K562 (cell line): Measurements from ENCODE around the gene F13A1. TPM values are rescaled to one million over a fixed set of nuclear protein-coding genes. Genes with fewer than 3 reads are reported as not detected.

Source experiments
- ATAC-seq: fragments of 200-7000 bp; cut with Tn5 transposase; 3 replicates; pipeline ENCODE4 v1.9.1; 2020; ENCODE audit warnings: moderate library complexity
- BruUV-seq: library from RNA; stranded (reverse); fragments of 400-500 nt; replicated peaks from 2 replicates; lab custom pipeline; 2021; lab: Mats Ljungman, UMichigan
- CTCF ChIA-PET: fragments of 300-600 bp; formaldehyde crosslinking; extraction: SDS; loops from one replicate; lab custom pipeline; 2021; ENCODE audit warnings: low intra/inter-chr PET ratio; lab: Yijun Ruan, JAX
- POLR2A ChIA-PET: fragments of 300-600, 350-650 bp; sonication (Branson Sonifier 250); formaldehyde crosslinking; extraction: SDS; loops from one replicate; lab custom pipeline; 2021; ENCODE audit warnings: antibody characterized with exemption, inconsistent platforms; lab: Yijun Ruan, JAX
- DNase-seq, 4 experiments: peaks; one replicate each; pipeline versions ENCODE4 v3.0.0 to v3.0.0-alpha.2; 2011 to 2018; ENCODE audit warnings: low spot score in 3 of 4, mixed read lengths in 3 of 4; ENCODE audit errors: extremely low read depth in 1 of 4
- FAIRE-seq: peaks from 2 replicates; lab custom pipeline; 2011; peaks lifted over from hg19 to GRCh38; lab: Jason Lieb, UNC
- H2AFZ ChIP-seq: 2 replicates; pipeline ENCODE4 v1.6.0; 2011; ENCODE audit warnings: low read depth, low read length, control low read depth, inconsistent platforms
- H3K27ac ChIP-seq: fragments of 200-600 bp; 3 replicates; pipeline ENCODE4 v1.8.0; 2011; ENCODE audit warnings: low read depth, mild to moderate bottlenecking, control low read depth, inconsistent platforms, low read length, moderate library complexity, mixed read lengths; ENCODE audit errors: extremely low read depth
- H3K27me3 ChIP-seq, 2 experiments: fragments of 300-600 bp in 1 of 2; 2 replicates in 1 of 2; 3 replicates in 1 of 2; pipeline versions ENCODE4 v1.6.0 to v1.8.0; 2011; ENCODE audit warnings: inconsistent platforms in 2 of 2, low read length in 2 of 2, mild to moderate bottlenecking in 1 of 2, mixed read lengths in 1 of 2, moderate library complexity in 1 of 2; ENCODE audit not compliant: control insufficient read depth in 2 of 2, insufficient read depth in 2 of 2
- H3K36me3 ChIP-seq: fragments of 300-600 bp; 3 replicates; pipeline ENCODE4 v1.8.0; 2011; ENCODE audit warnings: mild to moderate bottlenecking, low read length, inconsistent platforms; ENCODE audit not compliant: control insufficient read depth, insufficient read depth
- H3K4me1 ChIP-seq, 2 experiments: fragments of 200-600 bp in 1 of 2; replicated peaks in 1 of 2; 2 replicates in 1 of 2; 3 replicates in 1 of 2; pipeline versions ENCODE4 v1.5.1 to v1.8.0; 2011; ENCODE audit warnings: inconsistent platforms in 2 of 2, low read length in 2 of 2, mild to moderate bottlenecking in 1 of 2, mixed read lengths in 1 of 2, moderate library complexity in 1 of 2; ENCODE audit not compliant: control insufficient read depth in 2 of 2, insufficient read depth in 2 of 2
- H3K4me2 ChIP-seq: 2 replicates; pipeline ENCODE4 v1.6.1; 2011; ENCODE audit warnings: low read length, control low read depth, inconsistent platforms, mixed read lengths; ENCODE audit not compliant: insufficient read depth
- H3K4me3 ChIP-seq: fragments of 200-600 bp; sonication (generic), shearing (Covaris generic); 2 replicates; pipeline ENCODE4 v1.5.1; 2016; ENCODE audit warnings: control low read depth, inconsistent platforms
- H3K79me2 ChIP-seq: fragments of 200-600 bp; 3 replicates; pipeline ENCODE4 v1.8.0; 2011; ENCODE audit warnings: low read length, inconsistent platforms; ENCODE audit not compliant: control insufficient read depth, insufficient read depth
- H3K9ac ChIP-seq, 2 experiments: 2 replicates each; pipeline versions ENCODE4 v1.6.0 to v1.6.1; 2011; ENCODE audit warnings: low read depth in 2 of 2, low read length in 2 of 2, control low read depth in 1 of 2, inconsistent platforms in 1 of 2, mild to moderate bottlenecking in 1 of 2, mixed read lengths in 1 of 2; ENCODE audit not compliant: insufficient read depth in 1 of 2
- H3K9me1 ChIP-seq: one replicate; pipeline ENCODE4 v1.6.0; 2011; ENCODE audit warnings: inconsistent platforms, mild to moderate bottlenecking, low read length, moderate library complexity; ENCODE audit not compliant: control insufficient read depth, insufficient read depth
- H3K9me3 ChIP-seq: replicated peaks from 2 replicates; pipeline ENCODE4 v1.5.1; 2011; ENCODE audit warnings: low read depth, low read length, inconsistent platforms; ENCODE audit not compliant: control insufficient read depth, insufficient read depth
- H4K20me1 ChIP-seq: replicated peaks from 2 replicates; pipeline ENCODE4 v1.6.1; 2011; ENCODE audit warnings: low read length, inconsistent platforms, mixed read lengths; ENCODE audit not compliant: control insufficient read depth, insufficient read depth
- CBX8 ChIP-seq: fragments of 200-600 bp; sonication (generic); IDR thresholded peaks from 2 replicates; pipeline ENCODE4 v1.6.1; 2012; ENCODE audit warnings: borderline replicate concordance, mixed run types, low read depth, mild to moderate bottlenecking, moderate library complexity, mixed read lengths, low read length, control low read depth, inconsistent platforms; ENCODE audit not compliant: poor library complexity, severe bottlenecking; ENCODE audit errors: extremely low read depth
- CHD1 ChIP-seq: fragments of 200-600 bp; sonication (generic); IDR thresholded peaks from one replicate; pipeline ENCODE4 v1.6.1; 2012; ENCODE audit warnings: mild to moderate bottlenecking, moderate library complexity, low read length, inconsistent platforms
- CREB1 ChIP-seq, 2 experiments: sonication (generic) in 1 of 2; formaldehyde crosslinking in 1 of 2; IDR thresholded peaks; 2 replicates each; pipeline versions ENCODE4 v1.6.1 to v1.8.0; 2012 to 2022; ENCODE audit warnings: inconsistent platforms in 1 of 2, mild to moderate bottlenecking in 1 of 2, missing genetic modification reagents in 1 of 2, moderate library complexity in 1 of 2
- CREB5 ChIP-seq: fragments of 250-450 bp; sonication (Bioruptor Pico); IDR thresholded peaks from 2 replicates; pipeline ENCODE4 v1.5.0; 2020; ENCODE audit warnings: mild to moderate bottlenecking
- HCFC1 ChIP-seq: IDR thresholded peaks from 2 replicates; pipeline ENCODE4 v1.6.1; 2012; ENCODE audit warnings: low read depth, low read length, improper control_type of control experiment
- MAFG ChIP-seq: fragments of 450-650 bp; conservative IDR thresholded peaks from 2 replicates; pipeline ENCODE4 v1.6.1; 2016; ENCODE audit warnings: missing genetic modification characterization, missing compliant biosample characterization
- MTA3 ChIP-seq: fragments of 450-650 bp; formaldehyde crosslinking; IDR thresholded peaks from 2 replicates; pipeline ENCODE4 v1.6.1; 2017; ENCODE audit warnings: mild to moderate bottlenecking, borderline replicate concordance
- NR2F6 ChIP-seq: fragments of 450-650 bp; formaldehyde crosslinking; IDR thresholded peaks from 2 replicates; pipeline ENCODE4 v1.4.0; 2020; ENCODE audit warnings: mild to moderate bottlenecking
- PHF21A ChIP-seq: fragments of 450-650 bp; IDR thresholded peaks from 2 replicates; pipeline ENCODE4 v1.6.1; 2017; ENCODE audit warnings: low read depth, borderline replicate concordance
- PHF8 ChIP-seq: fragments of 200-600 bp; sonication (generic); IDR thresholded peaks from 2 replicates; pipeline ENCODE4 v1.6.1; 2012; ENCODE audit warnings: mixed run types, mild to moderate bottlenecking, inconsistent platforms, low read length, moderate library complexity, borderline replicate concordance
- POLR2H ChIP-seq: IDR thresholded peaks from 2 replicates; pipeline ENCODE4 v1.6.1; 2016; ENCODE audit warnings: missing genetic modification characterization, low read depth, mild to moderate bottlenecking, control low read depth, missing compliant biosample characterization, moderate library complexity
- PTBP1 ChIP-seq: fragments of 200-400 bp; formaldehyde crosslinking; IDR thresholded peaks from 2 replicates; pipeline ENCODE4 v1.6.1; 2017; ENCODE audit warnings: low read depth, low read length
- SMAD3 ChIP-seq: fragments of 450-650 bp; formaldehyde crosslinking; conservative IDR thresholded peaks from 2 replicates; pipeline ENCODE4 v1.4.0; 2020; ENCODE audit warnings: mild to moderate bottlenecking
- WHSC1 ChIP-seq: IDR thresholded peaks from one replicate; pipeline ENCODE4 v1.6.1; 2012; ENCODE audit warnings: low read length, control low read depth, inconsistent platforms
- ZNF274 ChIP-seq: IDR thresholded peaks from 2 replicates; pipeline ENCODE4 v1.6.1; 2011; ENCODE audit warnings: low read depth, mild to moderate bottlenecking, low read length, moderate library complexity, borderline replicate concordance
- ZNF316 ChIP-seq: fragments of 450-650 bp; IDR thresholded peaks from 2 replicates; pipeline ENCODE4 v1.6.1; 2016
- ZNF507 ChIP-seq: conservative IDR thresholded peaks from 2 replicates; pipeline ENCODE4 v1.6.1; 2017; ENCODE audit warnings: missing genetic modification characterization, missing compliant biosample characterization
- ZNF589 ChIP-seq: fragments of 200-800 bp; sonication (Bioruptor generic); IDR thresholded peaks from 2 replicates; pipeline ENCODE4 v1.6.1; 2016; ENCODE audit warnings: low read depth, missing genetic modification characterization, missing compliant biosample characterization
- WGBS: fragments of 100-300 bp; shearing (Covaris generic); methylation state at CpG from one replicate; pipeline ENCODE4 v1.1.6; 2016; ENCODE audit warnings: low coverage, mixed read lengths; ENCODE audit not compliant: insufficient coverage; ENCODE audit errors: missing lambda C conversion rate; 5-methylcytosine and 5-hydroxymethylcytosine counted together
- in situ Hi-C: fragments of 300-500 bp; cut with MboI; formaldehyde crosslinking; loops from 4 replicates; pipeline ENCODE4 v1.15.0; 2018; ENCODE audit warnings: inconsistent platforms, mixed read lengths
- intact Hi-C: fragments of 100-400 bp; cut with micrococcal nuclease; formaldehyde crosslinking; loops from 2 replicates; pipeline ENCODE4 v1.14.2; 2022
- polyA plus RNA-seq, 8 experiments: library from polyadenylated mRNA; depleted of rRNA in 4 of 8; stranded (reverse) in 5 of 8; unstranded in 3 of 8; fragments of >200 nt; fragmentation: Nextera tagmentation in 2 of 8; fragmentation: Illumina TruSeq in 1 of 8; extraction: Ambion mirVana in 2 of 8; extraction: Trizol in 1 of 8; gene quantifications; 2 replicates each; pipeline versions ENCODE4 v1.2.1 to v1.2.3, GENCODE V29; 2011 to 2014; ENCODE audit warnings: inconsistent platforms in 1 of 8, missing spikeins in 1 of 8
- total RNA-seq, 7 experiments: library from RNA; depleted of rRNA in 6 of 7; stranded (reverse); fragments of >200 nt in 6 of 7; fragmentation: Illumina TruSeq in 2 of 7; extraction: Trizol in 2 of 7; gene quantifications; 2 replicates each; pipeline versions ENCODE4 v1.2.1 to v1.2.3, GENCODE V29; 2011 to 2021; ENCODE audit warnings: low replicate concordance in 1 of 7

Gene F13A1
- total and polyA plus RNA-seq, 9 of the 15 experiments (the other 6 are each of a cell fraction or from before 2014, with no cell fraction given): 0.33 TPM; not detected in 8

GRCh38 chr6:6357530-6357929 is 37.1 kb upstream of the F13A1 start:
- Histone ChIP-seq H3K27me3 (peaks cover 0 to 4% of the 10 kb centered on the region in 2 experiments; a peak in 1 of 5 replicates), H3K9me3 (no peaks in the 10 kb centered on the region), H2AFZ (no peak overlapping the region), H3K4me1 (no peaks in the 10 kb centered on the region), H4K20me1 (no peaks in the 10 kb centered on the region), H3K9ac (no peak overlapping the region), H3K4me3 (no peak overlapping the region), H3K36me3 (no peaks in the 10 kb centered on the region), H3K4me2 (no peak overlapping the region), H3K27ac (no peak overlapping the region), H3K79me2 (no peaks in the 10 kb centered on the region), H3K9me1 (no peaks in the 10 kb centered on the region)
- TF ChIP-seq CREB1 (IDR thresholded peaks at IDR 0.05): no peak
- no peak for TF ChIP-seq CREB1 (CRISPR knock-in tag; IDR thresholded peaks at IDR 0.05)
- TF ChIP-seq PHF8: no peak
- no peak for TF ChIP-seq PTBP1
- TF ChIP-seq ZNF274: no peak
- no peak for TF ChIP-seq SMAD3 (CRISPR knock-in tag)
- no peak for TF ChIP-seq PHF21A
- no peak for TF ChIP-seq WHSC1
- TF ChIP-seq POLR2H (tag): no peak
- TF ChIP-seq CBX8: no peak
- TF ChIP-seq MTA3: no peak
- TF ChIP-seq MAFG (tag): no peak
- TF ChIP-seq ZNF316: no peak
- TF ChIP-seq HCFC1: no peak
- no peak for TF ChIP-seq ZNF589
- no peak for TF ChIP-seq ZNF507 (tag)
- no peak for TF ChIP-seq NR2F6 (CRISPR knock-in tag)
- no peak for TF ChIP-seq CHD1
- TF ChIP-seq CREB5 (CRISPR knock-in tag): no peak
- ATAC-seq (no peak), FAIRE-seq (no peak), DNase-seq (no peak)
- ChIA-PET POLR2A (interaction anchor here (1.4 kb wide), 1 partner anchor 14 kb away, joined by 5 read pairs; no protein-coding TSS in a partner anchor), CTCF (no interaction called here)
- no TSS peak for BruUV-seq
- intact Hi-C loops (no loop called here), in situ Hi-C loops (no loop called here)
- 5% methylated on average over 3 of the region's 3 CpGs for WGBS
